ENCODE data around the gene FAM240A.
A peak's percentile ranks its signal among the peaks of the same experiment; 100 is the strongest.

The FAM240A gene

DNA sequence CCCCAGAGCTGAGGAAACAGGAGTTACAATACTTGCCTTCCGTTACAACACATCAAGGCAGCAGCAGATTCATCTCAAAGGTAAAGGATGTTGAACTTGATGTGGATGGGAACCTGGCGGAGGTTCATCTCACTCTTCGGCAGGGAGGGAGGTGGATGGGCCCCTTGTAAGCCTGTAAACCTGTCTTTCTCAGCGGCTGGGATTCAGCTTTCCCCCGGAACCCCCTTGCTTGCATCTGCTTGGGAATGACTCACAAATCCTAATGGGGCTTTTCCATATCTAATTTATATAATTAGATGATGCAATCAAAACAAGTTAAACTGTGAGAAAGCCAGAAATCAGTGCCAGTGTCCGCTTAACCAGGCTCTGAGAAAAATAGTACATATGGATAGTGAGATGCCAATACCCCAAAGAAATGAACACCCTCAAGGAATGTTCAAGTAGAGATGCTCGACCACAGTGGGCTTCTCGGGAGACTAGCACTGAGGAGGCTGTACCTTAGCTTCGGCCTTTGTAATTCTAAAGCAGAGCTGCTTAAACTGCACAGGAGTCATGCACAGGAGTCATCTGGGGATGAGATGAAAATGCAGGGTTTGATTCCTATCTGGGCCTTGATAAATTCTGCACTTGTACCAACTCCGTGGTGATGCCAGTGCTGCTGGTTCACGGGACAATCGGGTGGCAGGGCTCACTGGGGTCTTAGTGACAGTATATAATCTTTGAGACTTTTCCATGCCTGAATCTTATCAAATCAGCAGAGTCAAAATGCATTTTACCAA lies 2.2 kb upstream of the FAM240A start:
- no peaks in the 10 kb centered on the region for H3K4me1 Mint-ChIP-seq
- no peaks in the 10 kb centered on the region for H3K9me3 Mint-ChIP-seq
- ATAC-seq, result no peak
- H3K27ac Mint-ChIP-seq, result no peak overlapping the region
- no peak for DNase-seq (ENCODE audit: low spot score in 2 of 2)
- no peak overlapping the region for H3K4me3 Mint-ChIP-seq
- H3K36me3 Mint-ChIP-seq, result no peaks in the 10 kb centered on the region

DNA sequence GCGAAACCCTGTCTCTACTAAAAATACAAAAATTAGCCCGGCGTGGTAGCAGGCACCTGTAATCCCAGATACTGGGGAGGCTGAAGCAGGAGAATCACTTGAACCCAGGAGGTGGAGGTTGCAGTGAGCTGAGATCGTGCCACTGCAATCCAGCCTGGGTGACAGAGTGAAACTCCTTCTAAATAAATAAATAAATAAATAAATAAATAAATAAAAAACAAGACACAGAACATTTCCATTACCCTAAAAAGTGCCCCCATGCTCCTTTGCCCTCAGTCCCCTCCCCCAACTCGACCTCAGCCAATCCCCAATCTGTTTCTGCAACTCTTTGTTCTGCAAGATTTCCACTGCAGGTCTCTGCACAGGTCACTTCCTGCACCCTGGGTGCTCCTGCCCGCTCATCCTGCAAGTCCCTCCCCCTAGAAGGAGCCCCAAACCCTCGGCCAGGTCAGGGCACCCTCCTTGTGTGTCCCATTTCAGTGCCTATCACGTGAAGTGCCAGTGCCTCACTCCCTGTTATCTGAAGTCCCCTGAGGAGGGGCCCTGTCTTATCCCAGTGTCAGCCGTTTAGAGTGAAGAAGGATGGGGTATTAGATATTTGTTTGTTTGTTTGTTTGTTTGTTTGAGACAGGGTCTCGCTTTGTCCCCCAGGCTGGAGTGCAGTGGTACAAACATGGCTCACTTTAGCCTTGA lies 1.1 kb downstream of the FAM240A start:
- Mint-ChIP-seq H3K4me1 (no peaks in the 10 kb centered on the region), H3K9me3 (no peaks in the 10 kb centered on the region), H3K4me3 (no peak overlapping the region), H3K27ac (no peak overlapping the region), H3K36me3 (no peaks in the 10 kb centered on the region)
- DNase-seq (ENCODE audit: low spot score in 2 of 2) (no peak), ATAC-seq (no peak)

DNA sequence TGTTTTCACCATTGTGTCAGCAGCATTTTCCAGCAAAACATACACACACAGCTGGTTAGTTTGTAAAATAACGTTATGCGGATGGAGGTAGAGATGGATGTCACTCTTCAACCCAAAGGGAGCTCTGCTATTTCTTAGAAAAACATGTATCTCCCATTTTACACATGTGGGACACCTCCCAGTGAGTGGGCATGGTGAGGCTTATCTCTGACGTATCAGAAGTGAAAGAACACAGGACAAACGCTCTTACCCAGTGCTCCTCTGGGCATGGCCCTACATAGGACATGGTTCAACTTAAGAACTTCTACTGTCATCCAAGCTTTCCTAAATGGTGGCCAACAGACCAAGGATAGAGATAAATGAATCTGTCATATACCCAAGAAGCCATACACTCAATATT lies 2.1 kb downstream of the FAM240A start:
- no peak overlapping the region for H3K4me3 Mint-ChIP-seq
- H3K9me3 Mint-ChIP-seq, result no peaks in the 10 kb centered on the region
- ATAC-seq (no peak), DNase-seq (ENCODE audit: low spot score in 2 of 2) (no peak)
- H3K27ac Mint-ChIP-seq, result no peak overlapping the region
- H3K36me3 Mint-ChIP-seq, result no peaks in the 10 kb centered on the region
- H3K4me1 Mint-ChIP-seq, result no peaks in the 10 kb centered on the region

- Mint-ChIP-seq H3K4me3 (no peak overlapping the region), H3K9me3 (no peaks in the 10 kb centered on the region), H3K4me1 (no peaks in the 10 kb centered on the region), H3K36me3 (no peaks in the 10 kb centered on the region), H3K27ac (no peak overlapping the region)
- ATAC-seq (no peak), DNase-seq (ENCODE audit: low spot score in 2 of 2) (no peak)
Observed at GRCh38 chr3:46615050-46615775, 2.9 kb downstream of the FAM240A start.

DNA sequence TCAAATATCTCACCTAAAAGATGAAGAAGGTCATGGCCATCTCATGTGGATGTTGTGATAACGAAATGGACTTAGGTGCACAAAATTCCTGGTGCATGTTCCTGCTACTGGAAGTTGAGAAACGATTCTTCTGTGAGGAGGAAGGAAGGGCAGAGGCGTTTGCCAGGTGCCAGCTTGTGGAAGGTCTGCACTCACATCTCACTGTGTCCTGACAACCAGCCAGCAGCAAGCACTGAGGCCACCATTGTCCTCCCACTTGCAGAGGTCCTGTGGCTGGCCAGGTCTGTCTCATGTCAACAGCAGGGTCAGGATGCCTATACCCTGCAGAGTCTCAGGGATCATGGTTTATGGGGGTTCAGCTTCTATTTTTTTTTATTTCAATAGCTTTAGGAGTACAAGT lies 3.7 kb downstream of the FAM240A start:
- H3K4me3 Mint-ChIP-seq, result no peak overlapping the region
- no peak for DNase-seq (ENCODE audit: low spot score in 2 of 2)
- no peaks in the 10 kb centered on the region for H3K4me1 Mint-ChIP-seq
- H3K36me3 Mint-ChIP-seq, result no peaks in the 10 kb centered on the region
- no peaks in the 10 kb centered on the region for H3K9me3 Mint-ChIP-seq
- no peak for ATAC-seq
- H3K27ac Mint-ChIP-seq, result no peak overlapping the region

DNA sequence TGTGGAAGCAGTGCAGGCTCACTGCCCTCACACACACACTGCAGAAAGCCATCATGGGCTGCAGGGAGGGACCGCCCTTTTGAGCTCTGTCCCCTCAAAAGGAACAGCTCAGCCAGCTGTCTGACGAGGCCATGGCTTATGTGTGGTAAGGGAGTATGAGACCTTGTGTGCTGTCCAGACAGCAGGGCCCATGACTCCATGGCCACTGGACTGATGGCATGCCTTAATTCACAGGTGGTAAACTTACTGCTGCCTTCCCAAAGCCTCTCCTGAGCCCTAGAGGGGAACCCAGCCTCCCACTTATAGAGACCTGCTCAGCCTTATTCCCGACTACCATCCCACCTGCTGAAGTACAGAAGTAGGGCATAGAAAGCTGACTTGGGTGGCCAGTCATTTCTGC lies 5.6 kb downstream of the FAM240A start:
- H3K9me3 Mint-ChIP-seq, result no peaks in the 10 kb centered on the region
- no peak for ATAC-seq
- DNase-seq (ENCODE audit: low spot score in 2 of 2), result no peak
- no peak overlapping the region for H3K27ac Mint-ChIP-seq
- no peak overlapping the region for H3K4me3 Mint-ChIP-seq
- H3K36me3 Mint-ChIP-seq, result no peaks in the 10 kb centered on the region
- no peaks in the 10 kb centered on the region for H3K4me1 Mint-ChIP-seq

GRCh38 chr3:46619845-46620778 lies 7.8 kb downstream of the FAM240A start:
- H3K9me3 Mint-ChIP-seq, result no peaks in the 10 kb centered on the region
- no peak overlapping the region for H3K27ac Mint-ChIP-seq
- H3K4me3 Mint-ChIP-seq, result no peak overlapping the region

DNA sequence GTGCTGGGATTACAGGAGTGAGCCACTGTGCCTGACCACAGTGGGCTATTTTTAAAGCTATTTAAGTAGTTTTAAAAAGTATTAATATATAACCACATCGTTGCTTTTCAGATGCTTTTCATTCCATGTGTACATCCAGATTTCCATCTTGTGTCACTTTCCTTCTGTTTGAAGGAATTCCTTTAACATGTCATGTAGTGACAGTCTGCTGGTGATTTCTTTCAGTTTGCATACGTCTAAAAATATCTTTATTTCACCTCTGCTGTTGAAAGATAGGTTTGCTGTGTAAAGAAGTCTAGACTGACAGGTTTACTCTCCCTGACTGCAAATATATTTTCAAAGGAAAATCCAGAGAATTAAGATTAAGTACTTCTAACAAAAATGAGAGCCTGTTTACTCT lies 12.2 kb downstream of the FAM240A start:
- no peak overlapping the region for H3K4me3 Mint-ChIP-seq
- H3K36me3 Mint-ChIP-seq, result no peaks in the 10 kb centered on the region
- ATAC-seq, result no peak
- DNase-seq (ENCODE audit: low spot score in 2 of 2), result no peak
- no peaks in the 10 kb centered on the region for H3K9me3 Mint-ChIP-seq
- H3K27ac Mint-ChIP-seq, result no peak overlapping the region
- peaks cover 5% of the 10 kb centered on the region for H3K4me1 Mint-ChIP-seq

More at GRCh38 chr3:46619845-46620778, 7.8 kb downstream of the FAM240A start:
- ATAC-seq, result no peak
- no peak for DNase-seq (ENCODE audit: low spot score in 2 of 2)
- no peaks in the 10 kb centered on the region for H3K36me3 Mint-ChIP-seq
- no peaks in the 10 kb centered on the region for H3K4me1 Mint-ChIP-seq

DNA sequence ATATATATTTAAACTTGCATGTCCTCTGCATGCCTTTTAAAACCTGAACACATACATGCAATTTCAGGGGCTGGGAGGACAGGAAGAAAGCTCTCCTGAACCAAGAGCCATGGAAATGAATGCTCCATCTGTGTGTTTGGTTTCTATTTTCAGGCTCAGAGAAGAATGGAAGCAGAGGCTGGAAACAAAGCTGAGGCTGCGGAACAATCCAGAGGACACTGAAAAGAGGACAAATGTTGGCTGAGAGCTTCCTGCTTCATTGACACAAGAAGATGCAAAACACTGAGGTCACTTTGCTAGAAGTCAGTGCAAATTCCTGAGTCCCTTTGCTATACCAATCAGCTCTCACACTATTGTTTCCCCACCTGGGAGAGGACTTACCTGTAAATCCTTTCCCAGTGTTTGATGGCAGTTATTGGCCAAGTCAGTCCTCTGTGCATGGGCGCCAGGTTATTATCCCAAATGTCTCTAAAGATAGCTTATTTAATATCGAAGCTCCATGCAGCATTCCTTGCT lies 12.7 kb downstream of the FAM240A start:
- Mint-ChIP-seq H3K36me3 (no peaks in the 10 kb centered on the region), H3K4me3 (no peak overlapping the region), H3K9me3 (no peaks in the 10 kb centered on the region), H3K4me1 (peaks cover 10% of the 10 kb centered on the region), H3K27ac (no peak overlapping the region)
- ATAC-seq (no peak), DNase-seq (ENCODE audit: low spot score in 2 of 2) (no peak)

GRCh38 chr3:46626039-46626438 lies 13.7 kb downstream of the FAM240A start:
- Mint-ChIP-seq H3K4me1 (peaks cover 14% of the 10 kb centered on the region), H3K36me3 (no peaks in the 10 kb centered on the region), H3K4me3 (no peak overlapping the region), H3K9me3 (no peaks in the 10 kb centered on the region), H3K27ac (no peak overlapping the region)
- ATAC-seq (no peak), DNase-seq (ENCODE audit: low spot score in 2 of 2) (no peak)

- ATAC-seq, result no peak
- Mint-ChIP-seq H3K36me3 (no peaks in the 10 kb centered on the region), H3K9me3 (no peaks in the 10 kb centered on the region), H3K4me1 (peaks cover 14% of the 10 kb centered on the region), H3K4me3 (no peak overlapping the region), H3K27ac (peak overlapping the region; percentile 50)
- peak in 1 of 2 donors; percentile 38 for DNase-seq (ENCODE audit: low spot score in 2 of 2)
Observed at GRCh38 chr3:46627078-46627477, 14.8 kb downstream of the FAM240A start.

DNA sequence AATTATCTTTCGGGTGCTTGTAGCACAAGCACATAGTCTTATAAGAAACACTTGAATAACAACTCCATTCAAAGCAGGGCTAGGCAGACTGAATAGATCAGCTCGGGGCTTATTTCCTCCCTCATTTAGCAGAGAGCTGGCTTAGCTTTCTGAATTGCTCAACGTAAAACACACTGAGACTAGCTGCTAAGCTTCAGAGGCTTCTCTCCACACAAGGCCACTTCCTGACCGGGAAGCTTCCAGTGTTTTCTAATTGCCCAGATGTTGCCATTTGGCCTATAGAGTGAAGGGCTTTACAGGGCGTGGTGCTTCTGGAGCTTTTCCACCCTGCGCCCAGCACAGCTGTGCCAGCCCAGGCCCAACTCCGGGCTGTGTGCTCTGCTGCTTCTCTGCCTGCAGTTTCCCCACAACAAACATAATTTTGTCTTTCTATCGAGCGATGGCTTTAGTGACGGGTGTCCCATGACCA lies 16.6 kb downstream of the FAM240A start:
- H3K4me1 Mint-ChIP-seq, result peaks cover 14% of the 10 kb centered on the region
- peak overlapping the region; percentile 79 for H3K27ac Mint-ChIP-seq
- H3K9me3 Mint-ChIP-seq, result no peaks in the 10 kb centered on the region
- peak in 1 of 2 donors; percentile 33 for DNase-seq (ENCODE audit: low spot score in 2 of 2)
- no peak for ATAC-seq
- H3K36me3 Mint-ChIP-seq, result no peaks in the 10 kb centered on the region
- H3K4me3 Mint-ChIP-seq, result peak overlapping the region; percentile 55

DNA sequence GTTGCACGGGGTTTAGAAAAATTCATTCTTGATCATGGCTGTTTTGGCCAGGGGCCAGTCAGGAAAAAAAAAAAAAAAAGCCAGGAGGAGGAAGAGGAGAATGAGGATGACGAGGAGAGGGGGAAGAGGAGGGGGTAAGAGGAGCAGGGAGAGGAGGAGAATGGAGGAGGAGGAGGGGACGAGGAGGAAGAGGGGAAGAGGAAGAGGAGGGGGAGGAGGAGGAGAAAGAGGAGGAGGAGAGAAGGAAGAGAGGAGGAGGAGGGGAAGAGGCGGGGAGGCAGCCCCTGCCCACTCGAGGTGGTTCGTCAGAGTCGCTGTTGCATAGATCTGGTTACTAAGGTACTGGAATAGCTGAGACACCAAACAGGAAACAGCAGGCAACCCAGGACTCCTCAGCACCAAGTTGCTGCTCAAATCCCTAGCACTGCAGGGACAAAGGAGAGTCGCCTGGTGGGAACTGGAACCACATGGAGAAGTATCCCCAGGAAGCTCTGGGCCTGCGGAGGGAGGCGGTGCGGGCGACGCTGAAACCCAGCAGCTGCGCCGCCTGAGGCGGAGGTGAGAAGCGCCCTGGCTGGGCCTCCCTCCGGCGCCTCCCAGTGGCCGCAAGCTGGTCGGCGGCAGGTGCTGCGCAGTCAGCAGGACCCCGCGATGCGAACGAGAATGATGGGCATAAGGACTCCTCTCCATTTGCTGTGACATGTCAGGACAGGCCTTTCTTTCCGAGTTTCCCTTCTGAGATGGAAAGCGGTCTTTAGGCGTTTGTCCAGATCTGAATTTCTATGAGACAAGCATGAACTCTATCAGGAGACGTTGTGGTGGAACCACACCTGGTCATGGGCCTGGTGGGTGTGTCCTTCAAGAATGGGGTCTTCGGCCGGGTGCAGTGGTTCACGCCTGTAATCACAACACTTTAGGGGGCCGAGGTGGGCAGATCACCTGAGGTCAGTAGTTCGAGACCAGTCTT lies 17.5 kb downstream of the FAM240A start:
- H3K4me1 Mint-ChIP-seq, result peaks cover 14% of the 10 kb centered on the region
- H3K27ac Mint-ChIP-seq, result peak overlapping the region; percentile 79
- peak; percentile 96 for ATAC-seq
- no peaks in the 10 kb centered on the region for H3K9me3 Mint-ChIP-seq
- H3K4me3 Mint-ChIP-seq, result peak overlapping the region; percentile 55
- H3K36me3 Mint-ChIP-seq, result no peaks in the 10 kb centered on the region
- DNase-seq (ENCODE audit: low spot score in 2 of 2), result peak; percentile 64 to 88

DNA sequence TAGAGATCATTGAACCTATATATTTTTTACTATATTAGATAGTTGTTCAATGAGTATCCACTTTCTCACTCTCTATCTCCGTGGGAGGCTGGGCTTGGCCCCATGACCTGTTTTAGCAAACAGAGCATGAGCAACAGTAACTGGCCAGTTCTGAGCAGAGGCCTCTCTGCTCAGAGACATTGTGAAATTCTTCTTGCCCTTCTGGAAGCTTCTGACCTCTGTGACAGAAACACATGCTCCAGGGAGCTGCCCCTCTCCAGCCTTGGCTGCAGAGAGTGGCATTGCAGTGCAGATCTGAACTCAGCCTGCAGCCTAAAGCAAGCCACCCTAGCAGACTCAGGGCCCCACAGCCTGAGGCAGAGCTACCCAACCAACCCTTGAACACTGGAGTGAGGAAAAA lies 20.5 kb downstream of the FAM240A start:
- DNase-seq (ENCODE audit: low spot score in 2 of 2), result peak in 1 of 2 donors; percentile 34
- H3K9me3 Mint-ChIP-seq, result no peaks in the 10 kb centered on the region
- ATAC-seq, result no peak
- peaks cover 14% of the 10 kb centered on the region for H3K4me1 Mint-ChIP-seq
- H3K36me3 Mint-ChIP-seq, result no peaks in the 10 kb centered on the region
- no peak overlapping the region for H3K27ac Mint-ChIP-seq
- H3K4me3 Mint-ChIP-seq, result no peak overlapping the region

Measured in stimulated activated effector memory CD8-positive, alpha-beta T cell treated with anti-CD3 and anti-CD28 coated beads, Interleukin-12 subunit alpha, Interleukin-12 subunit beta, amount 100 ng/mL, for 72 hours (primary cell).